PFSK-1 (cell line): ENCODE data around the gene MITF.

Experiments used
- FOXP2 ChIP-seq: optimal IDR thresholded peaks from 2 replicates; pipeline ENCODE3; 2011; ENCODE audit warnings: borderline replicate concordance, control low read depth, inconsistent platforms; ENCODE audit not compliant: insufficient read depth; ENCODE audit errors: extremely low read length, extremely low read depth
- POLR2AphosphoS5 ChIP-seq: IDR thresholded peaks from 2 replicates; pipeline ENCODE4 v1.6.1; 2012; ENCODE audit warnings: low read depth, mild to moderate bottlenecking, control low read depth, low read length, moderate library complexity
- SIN3A ChIP-seq: IDR thresholded peaks from 2 replicates; pipeline ENCODE4 v1.6.1; 2012; ENCODE audit warnings: mild to moderate bottlenecking, low read length, moderate library complexity, borderline replicate concordance; ENCODE audit not compliant: insufficient read depth
- TAF1 ChIP-seq: IDR thresholded peaks from 2 replicates; pipeline ENCODE4 v1.6.1; 2012; ENCODE audit warnings: low read length, control low read depth, borderline replicate concordance; ENCODE audit not compliant: insufficient read depth
- TF ChIP-seq, protein P1 (sequence below), 2 experiments: IDR thresholded peaks; 2 replicates each; pipeline versions ENCODE4 v1.6.1 to v1.8.0; 2011 to 2012; ENCODE audit warnings: low read depth in 2 of 2, low read length in 2 of 2, control low read depth in 1 of 2, inconsistent platforms in 1 of 2, mild to moderate bottlenecking in 1 of 2, moderate library complexity in 1 of 2; ENCODE audit not compliant: insufficient read depth in 1 of 2

Gene MITF

DNA sequence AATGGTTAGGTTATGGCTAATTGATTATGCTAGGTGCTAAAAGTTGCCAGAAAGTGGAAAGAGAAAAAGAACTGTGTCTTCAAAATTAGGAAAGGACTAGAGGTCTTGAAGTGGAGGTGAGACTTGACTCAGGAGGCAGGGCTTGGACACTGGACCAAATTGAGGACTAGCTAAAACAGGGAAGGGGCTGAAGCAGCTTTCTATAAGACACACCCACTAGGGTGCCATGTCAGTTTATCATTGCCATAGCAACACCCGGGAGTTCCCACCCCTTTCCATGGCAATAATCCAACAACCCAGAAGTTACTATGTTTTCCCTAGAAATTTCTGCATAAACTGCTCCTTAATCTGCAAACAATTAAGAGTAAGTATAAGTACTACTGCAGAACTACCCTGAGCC, 42.9 kb upstream of the MITF start:
- no peak for TF ChIP-seq SIN3A
- no peak for TF ChIP-seq POLR2AphosphoS5
- TF ChIP-seq, protein P1, sequence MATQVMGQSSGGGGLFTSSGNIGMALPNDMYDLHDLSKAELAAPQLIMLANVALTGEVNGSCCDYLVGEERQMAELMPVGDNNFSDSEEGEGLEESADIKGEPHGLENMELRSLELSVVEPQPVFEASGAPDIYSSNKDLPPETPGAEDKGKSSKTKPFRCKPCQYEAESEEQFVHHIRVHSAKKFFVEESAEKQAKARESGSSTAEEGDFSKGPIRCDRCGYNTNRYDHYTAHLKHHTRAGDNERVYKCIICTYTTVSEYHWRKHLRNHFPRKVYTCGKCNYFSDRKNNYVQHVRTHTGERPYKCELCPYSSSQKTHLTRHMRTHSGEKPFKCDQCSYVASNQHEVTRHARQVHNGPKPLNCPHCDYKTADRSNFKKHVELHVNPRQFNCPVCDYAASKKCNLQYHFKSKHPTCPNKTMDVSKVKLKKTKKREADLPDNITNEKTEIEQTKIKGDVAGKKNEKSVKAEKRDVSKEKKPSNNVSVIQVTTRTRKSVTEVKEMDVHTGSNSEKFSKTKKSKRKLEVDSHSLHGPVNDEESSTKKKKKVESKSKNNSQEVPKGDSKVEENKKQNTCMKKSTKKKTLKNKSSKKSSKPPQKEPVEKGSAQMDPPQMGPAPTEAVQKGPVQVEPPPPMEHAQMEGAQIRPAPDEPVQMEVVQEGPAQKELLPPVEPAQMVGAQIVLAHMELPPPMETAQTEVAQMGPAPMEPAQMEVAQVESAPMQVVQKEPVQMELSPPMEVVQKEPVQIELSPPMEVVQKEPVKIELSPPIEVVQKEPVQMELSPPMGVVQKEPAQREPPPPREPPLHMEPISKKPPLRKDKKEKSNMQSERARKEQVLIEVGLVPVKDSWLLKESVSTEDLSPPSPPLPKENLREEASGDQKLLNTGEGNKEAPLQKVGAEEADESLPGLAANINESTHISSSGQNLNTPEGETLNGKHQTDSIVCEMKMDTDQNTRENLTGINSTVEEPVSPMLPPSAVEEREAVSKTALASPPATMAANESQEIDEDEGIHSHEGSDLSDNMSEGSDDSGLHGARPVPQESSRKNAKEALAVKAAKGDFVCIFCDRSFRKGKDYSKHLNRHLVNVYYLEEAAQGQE (IDR thresholded peaks at IDR 0.05; ENCODE audit: insufficient read depth in 1 of 2, low read depth in 2 of 2, low read length in 2 of 2), result no peak
- TF ChIP-seq FOXP2, result no peak
- no peak for TF ChIP-seq TAF1

GRCh38 chr3:69697381-69697780, 41.9 kb upstream of the MITF start:
- no peak for TF ChIP-seq POLR2AphosphoS5
- TF ChIP-seq TAF1, result no peak
- no peak for TF ChIP-seq SIN3A
- TF ChIP-seq FOXP2, result no peak
- TF ChIP-seq, protein P1 (IDR thresholded peaks at IDR 0.05; ENCODE audit: insufficient read depth in 1 of 2, low read depth in 2 of 2, low read length in 2 of 2), result no peak

- no peak for TF ChIP-seq TAF1
- TF ChIP-seq SIN3A, result no peak
- TF ChIP-seq FOXP2, result no peak
- TF ChIP-seq POLR2AphosphoS5, result no peak
- TF ChIP-seq, protein P1 (IDR thresholded peaks at IDR 0.05; ENCODE audit: insufficient read depth in 1 of 2, low read depth in 2 of 2, low read length in 2 of 2), result no peak
Observed at GRCh38 chr3:69698728-69699127, 40.5 kb upstream of the MITF start.

DNA sequence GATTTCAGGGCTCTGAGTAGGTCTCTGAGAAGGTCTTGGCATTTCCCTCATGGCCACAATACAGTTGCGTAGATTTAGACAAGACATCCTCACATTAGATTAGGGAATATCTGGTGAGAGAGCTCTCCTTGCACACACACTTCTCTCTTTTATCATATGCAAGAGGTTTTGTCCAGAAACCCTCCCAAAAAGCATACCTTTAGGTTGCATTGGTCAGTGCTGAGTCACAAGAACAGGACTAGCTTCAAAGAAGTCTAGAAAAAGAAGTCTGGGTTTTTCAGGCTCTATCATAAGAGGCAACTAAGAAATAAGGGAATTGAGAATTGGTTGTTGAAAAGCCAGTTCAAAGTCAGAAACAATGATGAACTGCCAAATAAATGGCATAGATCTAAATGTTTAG, 40.1 kb upstream of the MITF start:
- TF ChIP-seq POLR2AphosphoS5, result no peak
- TF ChIP-seq TAF1, result no peak
- TF ChIP-seq, protein P1 (IDR thresholded peaks at IDR 0.05; ENCODE audit: insufficient read depth in 1 of 2, low read depth in 2 of 2, low read length in 2 of 2), result no peak
- TF ChIP-seq FOXP2, result no peak
- no peak for TF ChIP-seq SIN3A

DNA sequence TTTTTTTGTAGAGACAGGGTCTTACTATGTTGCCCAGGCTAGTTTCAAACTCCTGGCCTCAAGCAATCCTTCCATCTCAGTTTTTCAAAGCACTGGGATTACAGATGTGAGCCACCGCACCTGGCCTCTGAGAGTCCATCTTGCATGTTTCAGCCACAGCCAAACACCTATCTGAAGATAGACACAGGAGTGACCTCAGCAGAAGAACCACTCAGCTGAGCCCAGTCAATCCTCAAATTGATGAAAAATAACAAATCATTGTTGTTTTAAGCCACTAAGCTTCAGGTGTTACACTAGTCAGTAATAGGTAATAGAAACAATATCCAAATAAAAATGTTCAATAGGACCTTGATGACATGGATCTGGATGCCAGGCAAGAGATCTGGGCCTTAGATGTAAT, 38.3 kb upstream of the MITF start:
- TF ChIP-seq FOXP2, result no peak
- TF ChIP-seq POLR2AphosphoS5, result no peak
- TF ChIP-seq, protein P1 (IDR thresholded peaks at IDR 0.05; ENCODE audit: insufficient read depth in 1 of 2, low read depth in 2 of 2, low read length in 2 of 2), result no peak
- TF ChIP-seq SIN3A, result no peak
- TF ChIP-seq TAF1, result no peak
